Tibial nerve (tissue), 4 donors: ENCODE results near the gene GABBR2.

ENCODE experiments used
- EP300 ChIP-seq, 2 donors: sonication (generic); formaldehyde crosslinking; IDR thresholded peaks; one replicate each; pipeline ENCODE4 v1.6.1; 2017; ENCODE audit warnings: antibody characterized with exemption in 2 of 2, mild to moderate bottlenecking in 1 of 2
- TF ChIP-seq, protein P1 (sequence below), 5 experiments: fragments of 200-600 bp in 3 of 5; fragments of 450-650 bp in 2 of 5; sonication (generic) in 3 of 5; IDR thresholded peaks; one replicate each; pipeline ENCODE4 v1.5.1; 2016 to 2019; ENCODE audit warnings: antibody characterized with exemption in 5 of 5, mild to moderate bottlenecking in 3 of 5, moderate library complexity in 2 of 5

DNA sequence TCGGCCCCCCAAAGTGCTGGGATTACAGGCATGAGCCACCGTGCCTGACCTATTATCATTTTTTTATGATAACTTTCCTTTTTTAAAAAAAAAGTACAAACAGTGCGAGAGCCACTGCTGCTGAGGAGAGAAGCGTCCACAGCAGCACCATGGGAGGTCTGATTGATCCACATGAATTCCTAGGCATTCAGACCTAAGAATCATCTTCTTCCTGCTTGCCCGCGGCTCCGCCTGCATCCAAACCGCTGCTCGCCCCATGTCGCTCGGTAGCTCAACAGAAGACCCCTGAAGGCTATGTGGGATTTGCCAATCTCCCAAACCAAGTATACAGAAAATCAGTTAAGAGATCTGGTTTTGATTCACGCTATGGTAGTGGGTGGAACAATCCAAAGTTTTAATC lies 102.0 kb downstream of the GABBR2 start:
- TF ChIP-seq, protein P1, sequence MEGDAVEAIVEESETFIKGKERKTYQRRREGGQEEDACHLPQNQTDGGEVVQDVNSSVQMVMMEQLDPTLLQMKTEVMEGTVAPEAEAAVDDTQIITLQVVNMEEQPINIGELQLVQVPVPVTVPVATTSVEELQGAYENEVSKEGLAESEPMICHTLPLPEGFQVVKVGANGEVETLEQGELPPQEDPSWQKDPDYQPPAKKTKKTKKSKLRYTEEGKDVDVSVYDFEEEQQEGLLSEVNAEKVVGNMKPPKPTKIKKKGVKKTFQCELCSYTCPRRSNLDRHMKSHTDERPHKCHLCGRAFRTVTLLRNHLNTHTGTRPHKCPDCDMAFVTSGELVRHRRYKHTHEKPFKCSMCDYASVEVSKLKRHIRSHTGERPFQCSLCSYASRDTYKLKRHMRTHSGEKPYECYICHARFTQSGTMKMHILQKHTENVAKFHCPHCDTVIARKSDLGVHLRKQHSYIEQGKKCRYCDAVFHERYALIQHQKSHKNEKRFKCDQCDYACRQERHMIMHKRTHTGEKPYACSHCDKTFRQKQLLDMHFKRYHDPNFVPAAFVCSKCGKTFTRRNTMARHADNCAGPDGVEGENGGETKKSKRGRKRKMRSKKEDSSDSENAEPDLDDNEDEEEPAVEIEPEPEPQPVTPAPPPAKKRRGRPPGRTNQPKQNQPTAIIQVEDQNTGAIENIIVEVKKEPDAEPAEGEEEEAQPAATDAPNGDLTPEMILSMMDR (IDR thresholded peaks at IDR 0.05): no peak
- TF ChIP-seq EP300 (IDR thresholded peaks at IDR 0.05): no peak
